HepG2 (cell line): Measurements from ENCODE around the gene CPLANE1.

Experiments
- MED8 ChIP-seq: sonication (generic); formaldehyde crosslinking; IDR thresholded peaks from 2 replicates; pipeline ENCODE4 v1.8.1; 2023; ENCODE audit warnings: mild to moderate bottlenecking, missing genetic modification reagents; ENCODE audit not compliant: insufficient replicate concordance
- NONO ChIP-seq, 2 experiments: fragments of 450-650 bp in 1 of 2; sonication (generic) in 1 of 2; formaldehyde crosslinking in 1 of 2; IDR thresholded peaks in 1 of 2; conservative IDR thresholded peaks in 1 of 2; 2 replicates each; pipeline versions ENCODE4 v1.6.1 to v1.8.0; 2017 to 2022; ENCODE audit warnings: mild to moderate bottlenecking in 1 of 2, missing genetic modification reagents in 1 of 2, moderate library complexity in 1 of 2
- POLR2AphosphoS5 ChIP-seq: IDR thresholded peaks from 2 replicates; pipeline ENCODE4 v1.6.1; 2012; ENCODE audit warnings: low read depth, low read length
- ZNF317 ChIP-seq: sonication (generic); formaldehyde crosslinking; IDR thresholded peaks from 2 replicates; pipeline ENCODE4 v1.5.0; 2020; ENCODE audit warnings: mild to moderate bottlenecking, missing genetic modification reagents
- ZNF672 ChIP-seq: sonication (generic); formaldehyde crosslinking; IDR thresholded peaks from 2 replicates; pipeline ENCODE4 v1.8.1; 2022; ENCODE audit warnings: missing genetic modification reagents

GRCh38 chr5:37174928-37175327 lies 74.2 kb downstream of the CPLANE1 start:
- no peak for TF ChIP-seq POLR2AphosphoS5
- no peak for TF ChIP-seq ZNF317 (CRISPR knock-in tag)
- TF ChIP-seq ZNF672 (CRISPR knock-in tag) = no peak
- TF ChIP-seq MED8 (CRISPR knock-in tag) = no peak
- TF ChIP-seq NONO (IDR thresholded peaks at IDR 0.05) = no peak
- TF ChIP-seq NONO (CRISPR knock-in tag; conservative IDR thresholded peaks at IDR 0.05) = no peak
